ENCODE data around the gene TRAF6. TPM values are rescaled to one million over a fixed set of nuclear protein-coding genes. Genes with fewer than 3 reads are reported as not detected.
"Not testable (repeated sequence)": the region's sequence is repeated elsewhere in the genome, so short reads cannot be mapped to it uniquely, and the experiment has no call there.

TRAF6 gene
- total and polyA plus RNA-seq, 7 donors, result 3.6 to 15.5 (median 10.3) TPM

- Histone ChIP-seq H3K27ac (no peak overlapping the region), H3K4me1 (no peaks in the 10 kb centered on the region), H3K36me3 (no peaks in the 10 kb centered on the region), H3K27me3 (no peaks in the 10 kb centered on the region), H3K4me3 (no peak overlapping the region), H3K9me3 (no peaks in the 10 kb centered on the region)
- intact Hi-C loops (cut with DNase I), result no loop called here
- TF ChIP-seq CTCF (IDR thresholded peaks at IDR 0.05) (no peak), POLR2AphosphoS5 (IDR thresholded peaks at IDR 0.05) (no peak), POLR2A (IDR thresholded peaks at IDR 0.05) (no peak), EP300 (IDR thresholded peaks at IDR 0.05) (no peak)
- DNase-seq, result no peak
Observed at GRCh38 chr11:36530840-36531239, 20.8 kb upstream of the TRAF6 start.

GRCh38 chr11:36513965-36514364, 3.9 kb upstream of the TRAF6 start:
- Histone ChIP-seq H3K4me1 (peaks cover 0 to 7% (median 2%) of the 10 kb centered on the region in 4 donors), H3K27ac (no peak overlapping the region), H3K36me3 (no peaks in the 10 kb centered on the region), H3K4me3 (no peak overlapping the region), H3K9me3 (peaks cover 0 to 4% (median 0%) of the 10 kb centered on the region in 4 donors), H3K27me3 (no peaks in the 10 kb centered on the region)
- no peak for DNase-seq
- TF ChIP-seq CTCF (IDR thresholded peaks at IDR 0.05) (no peak), POLR2A (IDR thresholded peaks at IDR 0.05) (no peak), POLR2AphosphoS5 (IDR thresholded peaks at IDR 0.05) (no peak), EP300 (IDR thresholded peaks at IDR 0.05) (no peak)
- 57 to 68% methylated on average over 2 of the region's 2 CpGs for WGBS, 2 donors
- intact Hi-C loops (cut with DNase I), result no loop called here

GRCh38 chr11:36512016-36512415, 1.9 kb upstream of the TRAF6 start:
- WGBS, 2 donors, result 57 to 81% methylated on average over 5 of the region's 5 CpGs
- intact Hi-C loops (cut with DNase I), result no loop called here
- no peak overlapping the region for H3K27ac ChIP-seq

GRCh38 chr11:36511062-36511461, 990 bp upstream of the TRAF6 start:
- intact Hi-C loops (cut with DNase I); H3K9me3 ChIP-seq; DNase-seq; H3K36me3 ChIP-seq; H3K27me3 ChIP-seq: not testable (repeated sequence)
- H3K4me1 ChIP-seq, result peaks cover 0 to 24% (median 13%) of the 10 kb centered on the region in 4 donors
- H3K27ac ChIP-seq, result peak overlapping the region in 3 of 4 donors; percentile 92 to 94 (median 93)
- peak overlapping the region in 2 of 4 donors; percentile 88 to 98 for H3K4me3 ChIP-seq
- WGBS, 2 donors, result 61 to 92% methylated on average over 2 of the region's 2 CpGs

More at GRCh38 chr11:36512016-36512415, 1.9 kb upstream of the TRAF6 start:
- H3K9me3 ChIP-seq, result peaks cover 0 to 4% (median 0%) of the 10 kb centered on the region in 4 donors
- no peaks in the 10 kb centered on the region for H3K27me3 ChIP-seq
- no peaks in the 10 kb centered on the region for H3K36me3 ChIP-seq
- no peak overlapping the region for H3K4me3 ChIP-seq
- DNase-seq, result no peak
- H3K4me1 ChIP-seq, result peaks cover 0 to 20% (median 11%) of the 10 kb centered on the region in 4 donors
- TF ChIP-seq EP300 (IDR thresholded peaks at IDR 0.05) (no peak), POLR2A (IDR thresholded peaks at IDR 0.05) (no peak), CTCF (IDR thresholded peaks at IDR 0.05) (no peak), POLR2AphosphoS5 (IDR thresholded peaks at IDR 0.05) (no peak)

GRCh38 chr11:36510594-36510942, 496 bp upstream of the TRAF6 start:
- H3K4me1 ChIP-seq, result peaks cover 0 to 27% (median 13%) of the 10 kb centered on the region in 4 donors
- no peak for DNase-seq
- intact Hi-C loops (cut with DNase I), result no loop called here
- TF ChIP-seq POLR2AphosphoS5 (IDR thresholded peaks at IDR 0.05), result no peak
- TF ChIP-seq POLR2A (IDR thresholded peaks at IDR 0.05), result no peak
- no peak for TF ChIP-seq EP300 (IDR thresholded peaks at IDR 0.05)
- no peak for TF ChIP-seq CTCF (IDR thresholded peaks at IDR 0.05)
- H3K27ac ChIP-seq, result peak overlapping the region; percentile 85 to 94 (median 92)
- no peaks in the 10 kb centered on the region for H3K27me3 ChIP-seq
- WGBS, 2 donors, result 5 to 14% methylated on average over 8 of the region's 8 CpGs
- peak overlapping the region; percentile 59 to 98 (median 86) for H3K4me3 ChIP-seq
- no peaks in the 10 kb centered on the region for H3K36me3 ChIP-seq
- peaks cover 0 to 4% (median 0%) of the 10 kb centered on the region in 4 donors for H3K9me3 ChIP-seq

Data from sigmoid colon (tissue), 7 donors.